Activated naive CD4-positive, alpha-beta T cell (primary cell): ENCODE measurements around the gene VGF.
"Not testable (repeated sequence)": the region's sequence is repeated elsewhere in the genome, so short reads cannot be mapped to it uniquely, and the experiment has no call there.

Experiments
- DNase-seq, 4 experiments: peaks; one replicate each; lab custom pipeline; 2025; lab: John Stamatoyannopoulos, UW

The VGF gene

DNA sequence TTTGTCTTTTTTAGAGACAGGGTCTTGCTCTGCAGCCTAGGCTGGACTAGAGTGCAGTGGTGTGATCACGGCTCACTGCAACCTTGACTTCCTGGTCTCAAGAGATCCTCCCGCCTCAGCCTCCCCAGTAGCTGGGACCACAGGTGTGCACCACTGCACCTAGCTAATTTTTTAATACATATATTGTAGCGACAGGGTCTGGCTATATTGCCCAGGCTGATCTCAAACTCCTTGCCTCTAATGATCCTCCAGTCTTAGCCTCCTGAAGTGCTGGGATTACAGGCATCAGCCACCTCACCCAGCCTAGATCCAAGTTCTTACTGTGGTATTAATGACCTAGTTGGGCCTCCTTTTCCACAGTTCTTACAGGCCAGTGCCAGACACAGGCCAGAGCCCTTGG, 50.2 kb downstream of the VGF start:
- no peak for DNase-seq

DNA sequence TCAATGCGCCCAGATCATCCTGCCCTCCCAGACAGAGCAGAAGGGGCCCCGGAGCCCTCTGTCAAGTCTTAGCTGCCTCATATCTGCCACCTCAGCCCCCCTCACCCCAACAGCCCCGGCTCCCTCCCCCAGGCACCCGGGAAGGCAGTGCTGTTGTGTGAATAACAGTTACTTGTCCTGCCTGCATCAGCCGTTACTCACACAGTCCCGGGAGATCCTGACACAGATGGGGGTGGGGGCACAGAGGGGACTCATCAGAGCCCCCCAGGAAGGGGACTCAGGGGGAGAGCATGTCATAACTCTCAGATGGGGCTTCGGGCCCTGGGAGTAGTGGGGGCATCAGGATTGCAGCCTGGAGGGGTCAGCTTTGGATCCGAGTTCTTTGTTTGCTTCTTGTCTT, 50.9 kb downstream of the VGF start:
- DNase-seq, result no peak

DNA sequence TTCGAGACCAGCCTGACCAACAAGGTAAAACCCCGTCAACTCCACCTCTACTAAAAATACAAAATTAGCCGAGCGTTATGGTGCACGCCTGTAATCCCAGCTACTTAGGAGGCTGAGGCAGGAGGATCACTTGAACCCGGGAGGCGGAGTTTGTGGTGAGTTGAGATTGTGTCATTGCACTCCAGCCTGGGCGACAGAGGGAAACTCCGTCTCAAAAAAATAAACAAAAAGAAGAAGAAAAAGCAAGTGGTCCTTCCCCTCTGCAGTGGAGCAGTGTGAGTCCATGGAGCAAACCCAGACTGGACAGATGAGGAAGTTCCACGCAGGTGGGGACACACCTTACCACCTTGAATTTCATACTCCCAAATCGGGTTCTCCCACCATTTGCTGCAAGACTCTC, 51.5 kb downstream of the VGF start:
- DNase-seq, result no peak

DNA sequence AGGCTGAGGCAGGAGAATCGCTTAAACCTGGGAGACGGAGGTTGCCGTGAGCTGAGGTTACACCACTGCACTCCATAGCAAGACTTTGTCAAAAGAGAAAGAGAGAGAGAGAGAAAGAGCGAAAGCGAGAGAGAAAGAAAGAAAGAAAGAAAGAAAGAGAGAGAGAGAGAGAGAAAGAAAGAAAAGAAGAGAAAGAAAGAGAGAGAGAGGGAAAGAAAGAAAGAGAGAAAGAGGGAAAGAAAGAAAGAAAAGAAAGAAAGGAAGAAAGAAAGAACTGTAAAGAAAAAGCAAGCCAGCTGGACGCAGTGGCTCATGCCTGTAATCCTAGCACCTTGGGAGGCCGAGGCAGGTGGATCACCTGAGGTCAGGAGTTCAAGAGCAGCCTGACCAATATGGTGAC, 52.2 kb downstream of the VGF start:
- DNase-seq, result not testable (repeated sequence)
